NCI-H2029 treated with DMSO at 0.1 percent for 48 hours (cell line): ENCODE data around the gene ARMCX2.
"Not testable (repeated sequence)": the region's sequence is repeated elsewhere in the genome, so short reads cannot be mapped to it uniquely, and the experiment has no call there.

Experiments used
- DNase-seq: peaks from one replicate; lab custom pipeline; 2025; lab: John Stamatoyannopoulos, UW

The ARMCX2 gene

GRCh38 chrX:101659601-101660063, at the start of gene ARMCX2:
TSS of gene ARMCX2 (minus strand) at chrX:101659850. CDS start at chrX:101657588, 2,262 bp downstream.
- DNase-seq: no peak

GRCh38 chrX:101709384-101709783, 49.7 kb upstream of the ARMCX2 start:
- DNase-seq: no peak

GRCh38 chrX:101708163-101708562, 48.5 kb upstream of the ARMCX2 start:
- DNase-seq: no peak

GRCh38 chrX:101693476-101693875, 33.8 kb upstream of the ARMCX2 start:
- no peak for DNase-seq

- no peak for DNase-seq
These were observed 32.2 kb upstream of the ARMCX2 start for GRCh38 chrX:101691835-101692234.

GRCh38 chrX:101686574-101686973, 26.9 kb upstream of the ARMCX2 start:
- no peak for DNase-seq

GRCh38 chrX:101685923-101686322, 26.3 kb upstream of the ARMCX2 start:
- DNase-seq: no peak

- DNase-seq: no peak
These were observed 23.1 kb upstream of the ARMCX2 start for GRCh38 chrX:101682723-101683122.

- DNase-seq: no peak
These were observed 17.4 kb upstream of the ARMCX2 start for GRCh38 chrX:101677028-101677427.

- DNase-seq: no peak
These were observed 16.9 kb upstream of the ARMCX2 start for GRCh38 chrX:101676571-101676970.

- DNase-seq: no peak
These were observed 8.5 kb upstream of the ARMCX2 start for GRCh38 chrX:101668143-101668542.

- peak; percentile 37 for DNase-seq
These were observed 774 bp downstream of the ARMCX2 start for GRCh38 chrX:101658661-101659491.

GRCh38 chrX:101657495-101657894, 2.2 kb downstream of the ARMCX2 start:
- DNase-seq: no peak

- DNase-seq: no peak
These were observed 2.8 kb downstream of the ARMCX2 start for GRCh38 chrX:101656817-101657216.

- no peak for DNase-seq
These were observed 4.1 kb downstream of the ARMCX2 start for GRCh38 chrX:101655534-101655933.

GRCh38 chrX:101647716-101648115, 11.9 kb downstream of the ARMCX2 start:
- not testable (repeated sequence) for DNase-seq

- no peak for DNase-seq
These were observed 17.6 kb downstream of the ARMCX2 start for GRCh38 chrX:101642093-101642492.

GRCh38 chrX:101639583-101639982, 20.1 kb downstream of the ARMCX2 start:
- no peak for DNase-seq

GRCh38 chrX:101619364-101619763, 40.3 kb downstream of the ARMCX2 start:
- peak; percentile 53 for DNase-seq

- no peak for DNase-seq
These were observed 42.1 kb downstream of the ARMCX2 start, which contains the start of gene ARMCX6 for GRCh38 chrX:101617211-101618191. TSS of gene ARMCX6 (minus strand) at chrX:101618000. CDS start at chrX:101616620, 1,380 bp downstream.

GRCh38 chrX:101605728-101606127, 53.9 kb downstream of the ARMCX2 start:
- no peak for DNase-seq
